ENCODE data around the gene FSTL4.
A peak's percentile ranks its signal among the peaks of the same experiment; 100 is the strongest.

The FSTL4 gene

GRCh38 chr5:133472829-133473228, 139.5 kb downstream of the FSTL4 start:
- no peak for DNase-seq

- no peak for DNase-seq
Measured at GRCh38 chr5:133471699-133472098, 140.6 kb downstream of the FSTL4 start.

GRCh38 chr5:133470841-133471240, 141.5 kb downstream of the FSTL4 start:
- no peak for DNase-seq

GRCh38 chr5:133469846-133470245, 142.5 kb downstream of the FSTL4 start:
- no peak for DNase-seq

- no peak for DNase-seq
Measured at GRCh38 chr5:133469252-133469651, 143.1 kb downstream of the FSTL4 start.

GRCh38 chr5:133468596-133468995, 143.7 kb downstream of the FSTL4 start:
- DNase-seq = no peak

GRCh38 chr5:133467826-133468463, 144.4 kb downstream of the FSTL4 start:
- no peak for DNase-seq

- DNase-seq = peak; percentile 34
Measured at GRCh38 chr5:133467335-133467779, 145.0 kb downstream of the FSTL4 start.

GRCh38 chr5:133466556-133467334, 145.6 kb downstream of the FSTL4 start:
- no peak for DNase-seq

- no peak for DNase-seq
Measured at GRCh38 chr5:133464013-133464412, 148.3 kb downstream of the FSTL4 start.

GRCh38 chr5:133461796-133462516, 150.4 kb downstream of the FSTL4 start:
- DNase-seq = no peak

- no peak for DNase-seq
Measured at GRCh38 chr5:133460172-133460758, 152.1 kb downstream of the FSTL4 start.

- DNase-seq = no peak
Measured at GRCh38 chr5:133459474-133460160, 152.7 kb downstream of the FSTL4 start.

GRCh38 chr5:133458435-133458834, 153.9 kb downstream of the FSTL4 start:
- DNase-seq = no peak

- no peak for DNase-seq
Measured at GRCh38 chr5:133457439-133458355, 154.6 kb downstream of the FSTL4 start.

- DNase-seq = no peak
Measured at GRCh38 chr5:133456933-133457402, 155.4 kb downstream of the FSTL4 start.

- no peak for DNase-seq
Measured at GRCh38 chr5:133455676-133456075, 156.7 kb downstream of the FSTL4 start.

- DNase-seq = no peak
Measured at GRCh38 chr5:133454442-133454841, 157.9 kb downstream of the FSTL4 start.

- DNase-seq = no peak
Measured at GRCh38 chr5:133453831-133454230, 158.5 kb downstream of the FSTL4 start.

GRCh38 chr5:133453084-133453780, 159.1 kb downstream of the FSTL4 start:
- DNase-seq = no peak

- DNase-seq = no peak
Measured at GRCh38 chr5:133451926-133452325, 160.4 kb downstream of the FSTL4 start.

Data from CD4-positive, alpha-beta T cell treated with Interleukin-12 subunit alpha and Interleukin-12 subunit beta, for 1 hour (primary cell).